Uterus (tissue), 2 donors: ENCODE measurements around the gene FASTK.

ENCODE experiments used
- CTCF ChIP-seq, 4 experiments: fragments of 200-600 bp in 2 of 4; fragments of 450-650 bp in 2 of 4; sonication (generic) in 2 of 4; IDR thresholded peaks; one replicate each; pipeline ENCODE4 v1.5.1; 2016 to 2019; ENCODE audit warnings: antibody characterized with exemption in 4 of 4, mild to moderate bottlenecking in 2 of 4, moderate library complexity in 1 of 4
- POLR2A ChIP-seq, 2 donors: fragments of 450-650 bp; IDR thresholded peaks; one replicate each; pipeline ENCODE4 v1.6.1; 2016; ENCODE audit warnings: antibody characterized with exemption in 2 of 2, mild to moderate bottlenecking in 1 of 2, moderate library complexity in 1 of 2

- TF ChIP-seq CTCF (IDR thresholded peaks at IDR 0.05), result no peak
- no peak for TF ChIP-seq POLR2A (IDR thresholded peaks at IDR 0.05)
Observed at GRCh38 chr7:151068069-151068773, 12.4 kb downstream of the FASTK start.
